IPS-18a (cell line): ENCODE data around the gene MYO1E.

ENCODE experiments used
- H3K27ac ChIP-seq: one replicate; pipeline ENCODE4 v1.5.1; 2013; ENCODE audit warnings: low read length
- H3K27me3 ChIP-seq: one replicate; pipeline ENCODE4 v1.6.1; 2013; ENCODE audit warnings: mild to moderate bottlenecking, low read length; ENCODE audit not compliant: control insufficient read depth, insufficient read depth
- H3K36me3 ChIP-seq: one replicate; pipeline ENCODE4 v1.6.1; 2013; ENCODE audit warnings: low read depth, low read length; ENCODE audit not compliant: control insufficient read depth
- H3K4me1 ChIP-seq: one replicate; pipeline ENCODE4 v1.6.1; 2013; ENCODE audit warnings: low read depth, low read length; ENCODE audit not compliant: control insufficient read depth
- H3K4me3 ChIP-seq: one replicate; pipeline ENCODE4 v1.5.1; 2013; ENCODE audit warnings: low read length
- H3K9ac ChIP-seq: one replicate; pipeline ENCODE4 v1.6.1; 2013; ENCODE audit warnings: mild to moderate bottlenecking, low read length, moderate library complexity
- H3K9me3 ChIP-seq: one replicate; pipeline ENCODE4 v1.6.1; 2013; ENCODE audit warnings: low read depth, low read length; ENCODE audit not compliant: control insufficient read depth

Gene MYO1E

DNA sequence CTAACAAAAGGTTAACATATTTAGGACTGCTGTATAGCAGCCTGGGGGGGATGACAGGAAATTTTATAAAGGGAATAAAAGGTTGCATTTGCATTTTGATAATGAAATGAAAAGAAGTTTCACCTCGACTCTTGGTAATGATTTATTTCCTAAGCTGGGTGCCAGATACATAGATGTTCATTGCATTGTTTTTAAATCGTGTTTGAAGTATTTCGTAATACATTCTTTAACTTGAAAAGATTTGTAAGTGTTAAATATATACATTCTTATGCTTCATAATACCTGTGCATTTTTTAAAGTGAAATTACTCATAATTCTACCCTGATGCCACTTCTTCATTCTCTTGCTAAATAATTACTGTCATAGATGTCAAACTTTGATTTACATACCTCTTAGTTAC is 143.2 kb downstream of the MYO1E start:
- peaks cover 7% of the 10 kb centered on the region for H3K36me3 ChIP-seq
- no peak overlapping the region for H3K9ac ChIP-seq
- H3K27ac ChIP-seq = no peak overlapping the region
- no peak overlapping the region for H3K4me3 ChIP-seq
- H3K27me3 ChIP-seq = no peaks in the 10 kb centered on the region
- H3K9me3 ChIP-seq = no peaks in the 10 kb centered on the region
- H3K4me1 ChIP-seq = no peaks in the 10 kb centered on the region

GRCh38 chr15:59229015-59229414 is 143.7 kb downstream of the MYO1E start:
- peaks cover 9% of the 10 kb centered on the region for H3K36me3 ChIP-seq

GRCh38 chr15:59227021-59227420 is 145.7 kb downstream of the MYO1E start:
- H3K27ac ChIP-seq = no peak overlapping the region
- no peak overlapping the region for H3K9ac ChIP-seq
- H3K36me3 ChIP-seq = peaks cover 25% of the 10 kb centered on the region

More at GRCh38 chr15:59229015-59229414, 143.7 kb downstream of the MYO1E start:
- H3K4me3 ChIP-seq = no peak overlapping the region
- H3K27me3 ChIP-seq = no peaks in the 10 kb centered on the region
- no peaks in the 10 kb centered on the region for H3K4me1 ChIP-seq
- H3K27ac ChIP-seq = no peak overlapping the region
- no peak overlapping the region for H3K9ac ChIP-seq
- H3K9me3 ChIP-seq = no peaks in the 10 kb centered on the region

DNA sequence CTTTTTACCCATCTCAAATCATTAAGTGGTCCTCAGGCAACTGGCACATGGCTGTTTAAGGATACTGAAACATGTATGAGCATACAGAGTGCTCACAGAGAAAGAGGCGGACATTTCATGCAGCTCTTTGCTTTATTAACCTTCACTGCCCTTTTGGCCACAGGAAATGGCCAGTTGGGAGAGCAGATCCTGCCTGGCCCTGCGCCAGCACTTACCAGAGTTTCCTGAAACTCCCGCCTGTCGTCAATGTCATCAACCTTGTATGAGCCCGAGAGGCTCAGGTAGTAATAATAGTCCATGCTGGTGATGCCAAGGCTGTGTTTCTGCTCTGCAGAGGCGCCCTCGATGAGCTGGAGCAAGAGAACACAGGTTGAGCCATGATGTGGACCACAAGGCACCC is 148.2 kb downstream of the MYO1E start:
- Histone ChIP-seq H3K27me3 (no peaks in the 10 kb centered on the region), H3K4me3 (no peak overlapping the region), H3K36me3 (peaks cover 36% of the 10 kb centered on the region), H3K9ac (no peak overlapping the region), H3K4me1 (no peaks in the 10 kb centered on the region), H3K27ac (no peak overlapping the region), H3K9me3 (no peaks in the 10 kb centered on the region)

More at GRCh38 chr15:59227021-59227420, 145.7 kb downstream of the MYO1E start:
- H3K4me1 ChIP-seq = no peaks in the 10 kb centered on the region
- H3K4me3 ChIP-seq = no peak overlapping the region
- no peaks in the 10 kb centered on the region for H3K27me3 ChIP-seq
- no peaks in the 10 kb centered on the region for H3K9me3 ChIP-seq

DNA sequence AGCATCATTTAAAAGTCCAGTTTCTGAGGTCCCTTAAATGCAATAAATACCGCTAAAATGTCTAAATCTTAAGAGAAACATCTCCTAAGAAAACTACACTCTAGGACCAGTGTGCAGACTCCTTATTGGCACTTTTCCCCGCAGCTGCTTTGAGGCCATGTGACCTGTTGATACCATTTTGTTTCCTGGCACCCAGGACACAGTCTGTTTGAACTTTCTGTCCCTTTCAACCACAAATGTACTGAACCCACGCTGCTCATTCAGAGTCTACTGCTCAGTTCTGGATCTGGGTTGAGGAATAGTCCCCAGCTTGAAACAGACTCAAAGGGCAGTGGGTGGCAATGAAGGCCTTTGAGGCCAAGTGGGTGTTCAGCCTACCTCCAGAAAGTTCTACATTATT is 148.9 kb downstream of the MYO1E start:
- Histone ChIP-seq H3K9ac (no peak overlapping the region), H3K9me3 (no peaks in the 10 kb centered on the region), H3K27me3 (no peaks in the 10 kb centered on the region), H3K4me1 (no peaks in the 10 kb centered on the region), H3K36me3 (peaks cover 38% of the 10 kb centered on the region), H3K4me3 (no peak overlapping the region), H3K27ac (no peak overlapping the region)

GRCh38 chr15:59222906-59223550 is 149.6 kb downstream of the MYO1E start:
- no peak overlapping the region for H3K4me3 ChIP-seq
- no peak overlapping the region for H3K27ac ChIP-seq
- no peaks in the 10 kb centered on the region for H3K4me1 ChIP-seq
- H3K27me3 ChIP-seq = no peaks in the 10 kb centered on the region
- H3K9me3 ChIP-seq = no peaks in the 10 kb centered on the region
- peaks cover 39% of the 10 kb centered on the region for H3K36me3 ChIP-seq
- no peak overlapping the region for H3K9ac ChIP-seq

DNA sequence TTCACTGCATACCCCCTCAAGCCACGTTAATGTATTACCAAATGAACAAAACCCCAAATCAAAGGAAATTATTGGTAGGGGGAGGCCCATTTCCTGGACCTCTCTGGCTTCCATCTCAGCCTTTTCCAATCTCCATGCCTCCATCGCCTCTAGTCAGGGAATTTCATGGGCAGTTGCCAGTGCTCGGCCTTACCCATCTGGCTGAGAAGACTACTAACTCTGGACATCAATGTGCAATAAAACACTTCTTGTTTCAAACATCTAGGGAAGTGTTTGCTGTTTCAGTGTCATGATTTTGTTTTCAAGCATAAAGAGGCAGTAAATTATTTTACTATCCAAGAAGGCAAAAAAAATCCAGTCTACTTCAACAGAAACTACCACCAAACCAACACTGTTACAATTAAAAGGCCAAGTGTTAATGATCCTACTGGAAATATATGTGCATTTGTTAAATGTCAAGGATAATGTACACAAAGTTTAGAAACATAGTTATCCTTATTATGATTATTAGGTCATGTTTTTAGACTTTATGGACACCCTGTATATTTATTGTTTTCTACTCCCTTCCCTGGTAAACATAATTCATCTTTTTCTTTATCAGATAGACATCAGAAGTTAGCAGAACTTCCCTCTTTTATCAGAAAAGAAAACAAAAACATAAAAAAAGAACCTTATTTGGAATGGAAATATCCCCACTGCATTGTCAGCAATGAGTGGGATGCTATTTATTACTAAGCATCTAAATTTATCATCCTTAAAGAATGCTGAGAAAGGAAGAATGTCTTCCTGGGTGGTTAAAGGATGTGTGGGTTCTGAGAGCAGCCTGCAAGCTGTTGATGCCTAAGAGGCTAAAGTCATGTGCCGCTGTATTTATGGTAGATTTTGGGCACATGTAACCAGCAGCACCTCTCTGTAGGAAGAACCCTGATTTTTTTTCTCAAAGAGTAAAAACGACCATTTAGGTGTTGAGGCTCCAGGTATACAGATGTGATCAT is 150.9 kb downstream of the MYO1E start:
- H3K36me3 ChIP-seq = peaks cover 48% of the 10 kb centered on the region
- H3K4me3 ChIP-seq = no peak overlapping the region
- H3K27ac ChIP-seq = no peak overlapping the region
- no peaks in the 10 kb centered on the region for H3K4me1 ChIP-seq
- H3K9me3 ChIP-seq = no peaks in the 10 kb centered on the region
- no peak overlapping the region for H3K9ac ChIP-seq
- H3K27me3 ChIP-seq = no peaks in the 10 kb centered on the region

DNA sequence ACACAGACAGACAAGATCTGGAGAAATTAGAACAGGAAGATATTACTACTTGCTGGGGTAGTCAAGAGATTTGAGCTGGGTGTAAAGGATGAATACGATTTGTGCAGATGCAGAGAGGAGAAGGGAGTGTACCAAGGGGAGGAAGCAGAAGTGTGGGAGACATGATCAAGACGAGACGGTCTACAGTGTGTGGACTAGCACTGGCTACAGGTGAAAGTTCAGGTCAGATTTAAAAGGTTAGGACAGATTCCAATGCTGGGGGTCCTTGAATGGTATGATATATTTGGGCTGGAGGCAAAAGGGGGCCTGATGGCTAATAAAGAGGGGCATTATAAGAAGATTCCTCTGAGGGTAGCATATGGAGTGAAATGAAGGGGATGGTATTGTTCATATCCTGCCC is 154.0 kb downstream of the MYO1E start:
- Histone ChIP-seq H3K27ac (no peak overlapping the region), H3K36me3 (peaks cover 48% of the 10 kb centered on the region), H3K4me1 (no peaks in the 10 kb centered on the region), H3K9ac (no peak overlapping the region), H3K27me3 (no peaks in the 10 kb centered on the region), H3K4me3 (no peak overlapping the region), H3K9me3 (no peaks in the 10 kb centered on the region)

DNA sequence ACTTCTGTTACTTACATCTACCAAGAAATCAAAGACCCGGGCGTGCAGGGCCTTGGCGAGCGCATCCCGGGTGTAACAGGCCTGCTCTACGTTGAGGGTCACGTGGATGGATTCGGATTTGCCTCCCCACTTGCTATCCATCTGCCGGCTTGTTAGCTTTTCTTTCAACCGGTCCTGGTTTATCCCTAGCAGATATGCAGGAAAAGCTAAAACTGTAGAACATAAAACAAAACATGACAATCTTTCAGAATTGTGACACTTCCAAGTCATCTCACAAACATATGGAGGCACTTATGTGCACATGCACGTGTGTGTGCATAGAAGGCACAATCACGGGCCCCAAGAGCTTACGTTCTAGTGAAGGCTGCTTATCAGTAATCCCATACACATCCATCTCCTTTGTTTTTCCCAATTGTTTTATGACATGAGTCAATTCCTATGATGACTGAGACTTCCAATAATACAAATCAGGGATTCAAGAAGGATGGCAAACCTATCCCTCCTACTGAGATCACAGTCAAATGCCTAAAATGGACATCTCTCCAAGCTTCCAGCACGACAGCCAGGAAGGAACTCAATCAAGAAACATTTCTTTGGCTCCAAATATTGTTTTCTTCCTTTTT is 154.7 kb downstream of the MYO1E start:
- Histone ChIP-seq H3K9ac (no peak overlapping the region), H3K27me3 (no peaks in the 10 kb centered on the region), H3K9me3 (no peaks in the 10 kb centered on the region), H3K27ac (no peak overlapping the region), H3K36me3 (peaks cover 42% of the 10 kb centered on the region), H3K4me3 (no peak overlapping the region), H3K4me1 (no peaks in the 10 kb centered on the region)

DNA sequence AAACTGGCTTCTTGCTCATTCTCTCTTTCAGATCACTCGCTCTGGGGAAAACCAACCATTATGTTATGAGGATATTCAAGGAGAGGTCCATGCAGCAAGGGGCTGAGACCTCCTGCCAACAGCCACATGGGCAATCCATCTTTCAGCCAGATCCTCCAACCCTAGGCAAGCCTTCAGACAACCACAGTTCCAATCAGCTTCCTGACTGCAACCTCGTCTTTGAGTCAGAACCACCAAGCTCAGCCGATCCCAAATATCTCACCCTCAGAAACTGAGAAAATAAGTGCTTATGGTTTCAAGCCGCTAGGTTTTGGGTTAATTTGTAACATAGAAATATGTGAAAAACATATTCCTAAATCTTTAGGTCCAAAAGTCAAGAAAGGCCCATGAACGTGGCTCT is 155.8 kb downstream of the MYO1E start:
- H3K9me3 ChIP-seq = no peaks in the 10 kb centered on the region
- no peak overlapping the region for H3K27ac ChIP-seq
- no peaks in the 10 kb centered on the region for H3K27me3 ChIP-seq
- no peak overlapping the region for H3K9ac ChIP-seq
- no peaks in the 10 kb centered on the region for H3K4me1 ChIP-seq
- no peak overlapping the region for H3K4me3 ChIP-seq
- peaks cover 34% of the 10 kb centered on the region for H3K36me3 ChIP-seq

DNA sequence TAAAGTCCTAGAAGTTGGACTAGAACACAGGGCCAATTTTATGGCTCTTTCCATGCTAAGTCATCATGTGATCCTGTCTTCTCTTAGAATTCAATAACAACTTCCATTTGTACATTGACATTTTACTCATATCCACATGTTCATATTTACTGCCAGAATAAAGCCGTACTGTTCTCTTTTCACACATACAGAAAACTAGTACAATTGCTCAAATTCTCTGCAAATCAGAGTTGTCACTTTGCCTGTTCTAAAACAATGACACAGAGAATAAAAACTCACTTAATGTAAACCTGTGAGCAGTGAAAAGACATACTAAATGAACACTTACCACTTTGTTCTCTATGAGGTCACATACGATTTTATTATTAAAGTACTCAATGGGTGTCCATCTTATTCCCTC is 162.5 kb downstream of the MYO1E start:
- H3K9ac ChIP-seq = no peak overlapping the region
- no peaks in the 10 kb centered on the region for H3K9me3 ChIP-seq
- H3K4me1 ChIP-seq = no peaks in the 10 kb centered on the region
- H3K36me3 ChIP-seq = peaks cover 43% of the 10 kb centered on the region
- no peak overlapping the region for H3K27ac ChIP-seq
- no peak overlapping the region for H3K4me3 ChIP-seq
- no peaks in the 10 kb centered on the region for H3K27me3 ChIP-seq
